Mononuclear cell (primary cell): ENCODE results near the gene LRRC63. TPM values are rescaled to one million over a fixed set of nuclear protein-coding genes. Genes with fewer than 3 reads are reported as not detected.
"Not testable (repeated sequence)": the region's sequence is repeated elsewhere in the genome, so short reads cannot be mapped to it uniquely, and the experiment has no call there.

Experiments used
- H3K27me3 ChIP-seq: 2 replicates; pipeline ENCODE4 v1.6.0; 2011; ENCODE audit warnings: low read length, control low read depth; ENCODE audit not compliant: insufficient read depth
- H3K4me1 ChIP-seq: 2 replicates; pipeline ENCODE4 v1.5.1; 2011; ENCODE audit warnings: mild to moderate bottlenecking, low read length, control low read depth; ENCODE audit not compliant: insufficient read depth
- H3K4me3 ChIP-seq: 2 replicates; pipeline ENCODE4 v1.5.1; 2011; ENCODE audit warnings: mild to moderate bottlenecking, low read length, moderate library complexity
- H3K9me3 ChIP-seq: 2 replicates; pipeline ENCODE4 v1.5.1; 2011; ENCODE audit warnings: low read depth, mild to moderate bottlenecking, control low read depth, low read length
- total RNA-seq: library from RNA; depleted of rRNA; stranded (reverse); fragments of >200 nt; gene quantifications from one replicate; pipeline ENCODE4 v1.2.3, GENCODE V29; 2012

Gene LRRC63
- total RNA-seq, 1 donor = 0.21 TPM

DNA sequence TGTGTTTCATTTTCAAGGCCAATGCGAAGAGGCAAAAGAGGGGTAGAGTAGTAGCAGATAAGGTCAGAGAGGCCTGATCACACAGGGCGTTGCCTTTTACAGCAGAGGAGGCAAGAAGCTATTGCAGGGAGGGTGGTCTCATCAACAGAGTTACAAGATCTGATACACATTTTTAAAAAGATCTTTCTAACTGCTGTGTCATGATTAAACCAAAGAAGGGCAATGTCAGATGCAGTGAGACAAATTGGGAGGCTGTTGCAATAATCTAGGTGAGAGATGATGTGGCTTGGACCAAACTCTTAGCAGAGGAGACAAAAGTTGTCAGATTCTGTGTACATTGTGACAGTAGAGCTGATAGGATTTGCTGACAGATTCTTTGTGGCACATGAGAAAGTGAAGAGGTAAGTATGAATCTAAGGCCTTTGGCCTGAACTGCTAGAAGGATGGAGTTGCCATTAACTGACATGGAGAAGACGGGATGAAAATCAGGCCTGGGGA lies 13.0 kb upstream of the LRRC63 start:
- H3K4me1 ChIP-seq = peaks cover 56% of the 10 kb centered on the region
- H3K9me3 ChIP-seq = no peaks in the 10 kb centered on the region
- H3K27me3 ChIP-seq = no peaks in the 10 kb centered on the region
- no peak overlapping the region for H3K4me3 ChIP-seq

GRCh38 chr13:46202188-46202795 lies 9.4 kb upstream of the LRRC63 start:
- H3K4me3 ChIP-seq = no peak overlapping the region
- H3K9me3 ChIP-seq = no peaks in the 10 kb centered on the region
- peaks cover 45% of the 10 kb centered on the region for H3K4me1 ChIP-seq
- no peaks in the 10 kb centered on the region for H3K27me3 ChIP-seq

DNA sequence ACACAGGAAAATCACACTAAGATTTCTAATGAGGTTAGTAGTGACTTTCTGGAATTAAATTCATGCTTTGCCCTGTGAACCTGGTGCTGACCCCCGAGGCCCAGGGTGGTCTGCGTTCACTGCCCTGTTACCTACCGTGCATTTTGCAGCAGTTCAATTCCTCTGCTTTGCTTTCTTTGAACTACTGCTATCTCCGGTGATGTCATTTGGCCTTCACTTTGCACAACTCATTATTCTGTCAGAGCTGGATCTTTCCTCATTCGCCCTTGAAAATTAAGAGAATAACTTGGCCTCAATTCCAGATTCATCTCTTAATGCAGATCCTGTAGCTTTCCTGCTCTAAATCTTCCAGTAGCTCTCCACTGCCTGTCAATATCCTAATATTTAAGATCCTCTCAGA lies 8.8 kb upstream of the LRRC63 start:
- H3K4me1 ChIP-seq = peaks cover 43% of the 10 kb centered on the region
- H3K27me3 ChIP-seq = no peaks in the 10 kb centered on the region
- no peak overlapping the region for H3K4me3 ChIP-seq
- no peaks in the 10 kb centered on the region for H3K9me3 ChIP-seq

GRCh38 chr13:46206143-46206542 lies 5.6 kb upstream of the LRRC63 start:
- Histone ChIP-seq H3K4me3 (no peak overlapping the region), H3K9me3 (no peaks in the 10 kb centered on the region), H3K4me1 (peaks cover 21% of the 10 kb centered on the region), H3K27me3 (no peaks in the 10 kb centered on the region)

DNA sequence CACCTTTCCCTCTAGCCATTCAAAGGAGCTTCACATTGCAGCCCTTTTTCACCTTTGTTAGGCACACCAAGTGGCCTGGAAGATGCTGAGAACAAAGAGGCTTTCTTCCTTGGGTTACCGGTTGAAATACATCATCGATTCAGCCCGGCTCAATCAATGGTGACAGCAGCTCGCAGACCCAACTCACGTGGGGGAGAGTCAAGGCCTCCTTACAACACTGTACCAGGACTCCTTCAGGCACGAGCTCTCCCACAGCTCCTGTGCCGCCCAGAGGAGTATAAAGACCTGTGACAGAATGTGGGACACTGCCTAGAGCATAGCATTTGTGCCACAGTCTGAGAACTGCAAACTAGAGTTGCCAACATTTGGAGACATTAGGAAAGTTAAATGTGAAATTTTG lies 3.9 kb upstream of the LRRC63 start:
- Histone ChIP-seq H3K4me1 (peaks cover 13% of the 10 kb centered on the region), H3K4me3 (no peak overlapping the region), H3K27me3 (no peaks in the 10 kb centered on the region)

DNA sequence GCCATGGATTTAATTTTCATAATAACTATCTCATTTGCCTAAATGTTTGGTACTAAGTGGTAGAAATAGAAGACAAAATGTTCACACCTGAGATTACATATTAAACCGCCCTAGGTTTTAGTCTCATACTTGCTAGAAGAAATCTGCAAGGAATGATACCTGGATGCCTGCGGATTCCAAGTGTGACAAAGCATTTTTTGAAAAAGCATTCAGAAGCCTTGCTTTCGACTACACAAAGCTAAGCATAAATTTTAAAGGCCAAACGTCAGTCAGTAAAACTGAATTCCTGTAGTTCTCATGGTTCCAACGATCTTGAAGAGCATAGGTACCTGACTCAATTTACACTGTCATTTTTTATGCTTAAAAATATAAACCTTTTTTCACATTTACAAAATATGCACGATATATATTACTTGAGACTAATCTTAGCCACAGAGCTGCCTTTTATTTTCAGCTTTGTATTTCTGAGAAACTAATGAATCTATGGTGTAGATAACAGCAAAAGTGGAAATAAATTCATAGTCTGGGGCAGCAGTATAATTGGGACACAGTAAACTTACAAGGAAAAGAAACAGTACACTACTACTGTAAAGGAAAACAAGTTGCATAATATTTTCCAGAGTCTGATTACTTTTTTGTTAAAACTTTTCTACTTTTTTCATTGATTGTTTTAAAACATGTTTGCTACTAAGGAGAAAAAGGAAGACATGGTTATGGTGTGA lies 1.2 kb upstream of the LRRC63 start:
- H3K4me1 ChIP-seq = peaks cover 10% of the 10 kb centered on the region
- H3K27me3 ChIP-seq = no peaks in the 10 kb centered on the region
- H3K9me3 ChIP-seq = no peaks in the 10 kb centered on the region
- H3K4me3 ChIP-seq = peak overlapping the region; percentile 62

More for the DNA sequence above, 3.9 kb upstream of the LRRC63 start:
- no peaks in the 10 kb centered on the region for H3K9me3 ChIP-seq

DNA sequence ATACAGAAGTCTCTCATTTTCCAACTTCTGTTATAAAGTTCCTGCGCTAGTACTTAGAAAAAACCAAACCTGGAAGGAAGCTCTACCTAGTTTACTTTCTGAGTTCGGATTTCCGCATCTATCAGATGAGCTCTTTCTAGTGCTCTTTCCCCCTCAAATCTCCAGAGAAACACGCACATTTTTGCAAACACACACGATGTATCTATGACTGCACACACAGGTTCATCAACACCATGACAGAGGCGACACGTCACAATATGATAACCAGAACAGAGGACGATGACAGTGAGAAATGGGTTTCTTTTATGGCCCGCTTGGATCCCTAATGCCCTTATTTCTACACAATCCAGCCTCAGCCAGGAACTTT lies 629 bp upstream of the LRRC63 start:
- Histone ChIP-seq H3K9me3 (no peaks in the 10 kb centered on the region), H3K4me3 (peak overlapping the region; percentile 62), H3K4me1 (peaks cover 10% of the 10 kb centered on the region), H3K27me3 (no peaks in the 10 kb centered on the region)

DNA sequence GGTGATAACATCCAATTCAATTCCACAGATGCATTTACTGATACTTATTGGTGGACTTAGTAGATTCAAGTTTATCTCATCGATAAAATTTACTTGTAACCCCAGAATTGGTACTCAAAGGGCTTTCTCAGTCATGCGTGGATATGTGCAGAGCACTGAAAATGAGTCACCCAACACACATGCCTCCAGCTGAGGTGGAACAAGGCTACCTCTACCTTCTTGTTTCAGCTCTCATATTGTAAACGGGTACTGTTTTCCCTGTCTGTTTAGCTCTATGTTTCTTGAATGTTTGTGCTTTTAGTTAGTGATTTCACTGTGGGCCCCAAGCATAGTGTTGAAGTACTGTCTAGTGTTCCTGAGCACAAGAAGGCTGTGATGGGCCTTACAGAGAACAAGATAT lies 1.5 kb downstream of the LRRC63 start:
- Histone ChIP-seq H3K27me3 (no peaks in the 10 kb centered on the region), H3K9me3 (no peaks in the 10 kb centered on the region), H3K4me1 (peaks cover 10% of the 10 kb centered on the region), H3K4me3 (no peak overlapping the region)

DNA sequence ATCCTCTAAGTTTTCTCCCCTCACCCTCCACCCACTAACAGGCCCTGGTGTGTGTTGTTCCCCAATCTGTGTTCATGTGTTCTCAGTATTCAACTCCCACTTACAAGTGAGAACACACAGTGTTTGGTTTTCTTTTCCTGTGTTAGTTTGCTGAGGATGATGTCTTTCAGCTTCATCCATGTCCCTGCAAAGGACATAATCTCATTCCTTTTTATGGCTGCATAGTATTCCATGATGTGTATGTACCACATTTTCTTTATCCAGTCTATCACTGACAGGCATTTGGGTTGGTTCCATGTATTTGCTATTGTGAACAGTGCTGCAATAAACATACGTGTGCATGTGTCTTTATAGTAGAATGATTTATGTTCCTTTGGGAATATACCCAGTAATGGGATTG lies 3.0 kb downstream of the LRRC63 start:
- not testable (repeated sequence) for H3K9me3 ChIP-seq, H3K27me3 ChIP-seq, H3K4me1 ChIP-seq, H3K4me3 ChIP-seq

- not testable (repeated sequence) for H3K27me3 ChIP-seq, H3K4me3 ChIP-seq, H3K4me1 ChIP-seq, H3K9me3 ChIP-seq
Measured at GRCh38 chr13:46220234-46220633, 8.5 kb downstream of the LRRC63 start.

- Histone ChIP-seq H3K27me3 (no peaks in the 10 kb centered on the region), H3K4me1 (no peaks in the 10 kb centered on the region), H3K9me3 (peaks cover under 1% of the 10 kb centered on the region), H3K4me3 (no peak overlapping the region)
Measured at GRCh38 chr13:46229251-46229650, 17.5 kb downstream of the LRRC63 start.

DNA sequence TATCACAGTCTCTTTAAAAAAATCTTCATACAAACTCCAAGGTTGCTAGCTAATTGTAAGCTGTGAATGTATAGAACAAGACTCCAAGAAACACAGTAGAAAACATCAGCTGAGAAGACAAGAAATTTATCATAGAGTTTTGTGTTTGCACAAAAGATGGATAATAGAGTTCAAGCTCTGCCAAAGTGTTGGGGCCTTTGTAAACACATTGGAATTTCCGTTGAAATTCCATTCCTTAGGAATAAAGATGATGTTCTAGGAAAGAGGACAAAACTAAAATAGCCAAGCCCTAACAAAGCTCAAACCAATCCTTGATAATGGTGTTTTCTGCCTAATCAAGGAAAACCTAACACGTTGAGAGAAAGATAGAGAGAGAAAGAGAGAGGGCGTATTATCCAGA lies 20.6 kb downstream of the LRRC63 start:
- Histone ChIP-seq H3K4me3 (no peak overlapping the region), H3K27me3 (no peaks in the 10 kb centered on the region), H3K9me3 (peaks cover 28% of the 10 kb centered on the region), H3K4me1 (no peaks in the 10 kb centered on the region)

DNA sequence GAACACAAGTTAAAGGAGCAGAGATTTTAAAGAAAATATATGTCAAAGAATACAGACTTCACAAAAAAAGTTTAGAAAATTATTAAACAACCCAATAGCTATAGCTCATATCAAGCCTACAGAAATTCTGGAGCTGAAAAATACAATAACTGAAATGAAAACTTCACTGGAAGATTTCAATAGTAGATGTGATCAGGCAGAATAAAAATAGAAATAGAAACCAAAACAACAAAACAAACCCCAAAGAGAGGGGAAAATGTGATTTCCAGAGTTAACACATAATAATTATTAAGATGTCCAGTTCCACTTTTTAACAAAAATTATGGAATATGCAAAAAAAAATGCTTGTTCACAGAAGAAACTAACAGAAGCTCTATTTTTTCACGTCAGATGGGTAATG lies 23.6 kb downstream of the LRRC63 start:
- Histone ChIP-seq H3K27me3 (no peaks in the 10 kb centered on the region), H3K4me3 (no peak overlapping the region), H3K9me3 (peaks cover 28% of the 10 kb centered on the region), H3K4me1 (no peaks in the 10 kb centered on the region)

DNA sequence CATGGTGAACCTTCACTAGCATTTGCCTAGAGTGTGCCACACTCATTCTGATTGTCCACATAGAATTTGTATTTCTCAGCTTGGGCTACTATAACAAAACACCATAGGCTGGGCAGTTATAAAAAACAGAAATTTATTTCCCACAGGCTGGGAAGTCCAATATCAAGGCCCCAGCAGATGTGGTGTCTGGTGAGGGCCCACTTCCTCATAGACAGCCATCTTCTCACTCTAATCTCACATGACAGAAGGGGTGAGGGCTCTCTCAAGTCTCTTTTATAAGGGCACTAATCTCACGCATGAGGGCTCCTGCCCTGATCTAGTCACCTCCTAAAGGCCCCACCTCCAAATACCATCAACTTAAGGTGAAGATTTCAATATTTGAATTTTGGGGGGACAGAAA lies 53.6 kb downstream of the LRRC63 start:
- Histone ChIP-seq H3K4me1 (no peaks in the 10 kb centered on the region), H3K4me3 (no peak overlapping the region), H3K27me3 (no peaks in the 10 kb centered on the region), H3K9me3 (no peaks in the 10 kb centered on the region)

DNA sequence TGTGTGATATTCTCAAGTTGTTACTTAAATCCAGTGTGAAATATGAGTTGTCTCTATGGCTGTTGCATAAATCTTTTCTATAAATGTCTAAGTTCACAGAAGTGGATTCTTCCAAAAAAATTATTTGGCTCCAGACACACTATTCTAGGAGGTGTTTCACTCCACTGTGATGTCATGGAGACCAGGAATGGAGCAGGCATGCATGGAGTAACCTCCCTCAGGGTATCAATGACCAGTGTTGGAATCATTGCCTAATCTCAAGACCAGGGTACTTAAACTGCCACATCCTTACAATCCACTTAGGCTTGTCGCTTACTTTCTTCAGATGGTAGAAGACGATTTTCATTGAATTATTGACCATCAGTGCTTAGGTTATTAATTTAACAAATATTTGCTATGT lies 55.4 kb downstream of the LRRC63 start:
- H3K9me3 ChIP-seq = no peaks in the 10 kb centered on the region

DNA sequence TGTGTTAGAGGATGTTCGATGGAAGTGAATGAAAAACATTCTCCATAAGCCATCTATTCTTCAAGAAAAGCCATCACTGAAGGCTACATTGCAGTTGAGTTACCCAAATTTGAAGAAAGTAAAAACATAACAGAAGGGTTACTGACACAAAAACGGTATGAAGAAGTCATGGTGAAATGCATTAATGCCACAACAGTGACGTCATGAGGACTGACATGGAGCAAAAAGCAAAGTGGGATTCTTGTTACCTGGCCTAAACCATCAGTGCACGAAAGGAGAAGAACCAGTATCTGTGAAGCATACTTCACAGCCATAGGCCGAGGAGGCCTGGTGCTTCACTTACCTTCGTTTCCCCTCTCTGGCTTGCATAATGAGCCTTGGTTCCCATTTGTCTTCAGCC lies 58.7 kb downstream of the LRRC63 start:
- Histone ChIP-seq H3K4me1 (no peaks in the 10 kb centered on the region), H3K27me3 (no peaks in the 10 kb centered on the region), H3K9me3 (no peaks in the 10 kb centered on the region), H3K4me3 (no peak overlapping the region)

More for the DNA sequence above, 55.4 kb downstream of the LRRC63 start:
- Histone ChIP-seq H3K4me1 (no peaks in the 10 kb centered on the region), H3K4me3 (no peak overlapping the region), H3K27me3 (no peaks in the 10 kb centered on the region)
